ENCODE results near the gene CNMD. TPM values are rescaled to one million over a fixed set of nuclear protein-coding genes. Genes with fewer than 3 reads are reported as not detected.
"Not testable (repeated sequence)": the region's sequence is repeated elsewhere in the genome, so short reads cannot be mapped to it uniquely, and the experiment has no call there.

The CNMD gene
- total RNA-seq, 1 donor from 2014 or later: not detected

- peak; percentile 9 for DNase-seq (ENCODE audit: low read depth)
Observed at GRCh38 chr13:52695856-52696255, 43.8 kb downstream of the CNMD start.

- peak; percentile 9 for DNase-seq (ENCODE audit: low read depth)
Observed at GRCh38 chr13:52686376-52686775, 53.2 kb downstream of the CNMD start.

- not testable (repeated sequence) for DNase-seq (ENCODE audit: low read depth)
Observed at GRCh38 chr13:52685806-52686205, 53.8 kb downstream of the CNMD start.

- no peak for DNase-seq (ENCODE audit: low read depth)
Observed at GRCh38 chr13:52677823-52678222, 61.8 kb downstream of the CNMD start.

- no peak for DNase-seq (ENCODE audit: low read depth)
Observed at GRCh38 chr13:52673465-52673864, 66.2 kb downstream of the CNMD start.

GRCh38 chr13:52670726-52671125, 68.9 kb downstream of the CNMD start:
- no peak for DNase-seq (ENCODE audit: low read depth)

GRCh38 chr13:52669677-52670076, 69.9 kb downstream of the CNMD start:
- DNase-seq (ENCODE audit: low read depth): no peak

- peak; percentile 44 for DNase-seq (ENCODE audit: low read depth)
Observed at GRCh38 chr13:52665325-52665724, 74.3 kb downstream of the CNMD start.

- no peak for DNase-seq (ENCODE audit: low read depth)
Observed at GRCh38 chr13:52664272-52664671, 75.3 kb downstream of the CNMD start.

GRCh38 chr13:52659340-52659739, 80.3 kb downstream of the CNMD start:
- DNase-seq (ENCODE audit: low read depth): no peak

Other genes with a start within 250 kb of the CNMD start
- 2.4 and 3.6 TPM in 2 replicates for gene HNRNPA1L2, start 97.4 kb downstream of the CNMD start, total RNA-seq
- 38.1 and 43.7 TPM in 2 replicates for gene SUGT1, start 87.0 kb downstream of the CNMD start, total RNA-seq
- gene PCDH8, start 108.8 kb upstream of the CNMD start, total RNA-seq: not detected in 2 replicates

Measured in myocyte (in vitro differentiated cells).